ENCODE data around the gene CBLIF.

DNA sequence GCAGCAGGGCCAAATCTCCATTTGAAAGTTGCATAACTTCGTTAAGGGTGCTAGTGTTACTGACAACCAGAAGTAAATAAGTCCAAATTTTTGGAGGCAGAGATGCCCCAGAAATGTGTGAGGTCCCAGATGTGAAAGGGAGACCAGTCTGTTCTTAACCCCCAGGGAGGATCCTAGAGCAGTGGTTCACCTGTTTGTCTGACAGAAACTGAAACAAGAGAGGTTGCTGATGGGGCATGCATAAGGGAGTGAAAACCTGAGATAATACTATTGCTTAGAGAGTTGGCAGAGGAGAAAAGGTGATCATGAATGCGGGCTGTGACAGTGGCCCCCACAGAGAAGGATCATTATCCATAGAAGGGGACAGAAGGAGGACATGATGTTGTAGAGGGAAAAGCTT lies 3.8 kb downstream of the CBLIF start:
- TF ChIP-seq, protein P1, sequence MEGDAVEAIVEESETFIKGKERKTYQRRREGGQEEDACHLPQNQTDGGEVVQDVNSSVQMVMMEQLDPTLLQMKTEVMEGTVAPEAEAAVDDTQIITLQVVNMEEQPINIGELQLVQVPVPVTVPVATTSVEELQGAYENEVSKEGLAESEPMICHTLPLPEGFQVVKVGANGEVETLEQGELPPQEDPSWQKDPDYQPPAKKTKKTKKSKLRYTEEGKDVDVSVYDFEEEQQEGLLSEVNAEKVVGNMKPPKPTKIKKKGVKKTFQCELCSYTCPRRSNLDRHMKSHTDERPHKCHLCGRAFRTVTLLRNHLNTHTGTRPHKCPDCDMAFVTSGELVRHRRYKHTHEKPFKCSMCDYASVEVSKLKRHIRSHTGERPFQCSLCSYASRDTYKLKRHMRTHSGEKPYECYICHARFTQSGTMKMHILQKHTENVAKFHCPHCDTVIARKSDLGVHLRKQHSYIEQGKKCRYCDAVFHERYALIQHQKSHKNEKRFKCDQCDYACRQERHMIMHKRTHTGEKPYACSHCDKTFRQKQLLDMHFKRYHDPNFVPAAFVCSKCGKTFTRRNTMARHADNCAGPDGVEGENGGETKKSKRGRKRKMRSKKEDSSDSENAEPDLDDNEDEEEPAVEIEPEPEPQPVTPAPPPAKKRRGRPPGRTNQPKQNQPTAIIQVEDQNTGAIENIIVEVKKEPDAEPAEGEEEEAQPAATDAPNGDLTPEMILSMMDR (IDR thresholded peaks at IDR 0.05): no peak
- no peak for TF ChIP-seq POLR2A (IDR thresholded peaks at IDR 0.05)

Measured in testis (tissue), 2 donors.